ENCODE results near the gene MASP2.
"Not testable (repeated sequence)": the region's sequence is repeated elsewhere in the genome, so short reads cannot be mapped to it uniquely, and the experiment has no call there.

MASP2 gene

GRCh38 chr1:11053758-11054137 is 6.7 kb upstream of the MASP2 start:
- CTCF ChIA-PET = interaction anchor here (4.0 kb wide), 1 partner anchor 16 kb away, joined by 33 read pairs; no protein-coding TSS in a partner anchor

DNA sequence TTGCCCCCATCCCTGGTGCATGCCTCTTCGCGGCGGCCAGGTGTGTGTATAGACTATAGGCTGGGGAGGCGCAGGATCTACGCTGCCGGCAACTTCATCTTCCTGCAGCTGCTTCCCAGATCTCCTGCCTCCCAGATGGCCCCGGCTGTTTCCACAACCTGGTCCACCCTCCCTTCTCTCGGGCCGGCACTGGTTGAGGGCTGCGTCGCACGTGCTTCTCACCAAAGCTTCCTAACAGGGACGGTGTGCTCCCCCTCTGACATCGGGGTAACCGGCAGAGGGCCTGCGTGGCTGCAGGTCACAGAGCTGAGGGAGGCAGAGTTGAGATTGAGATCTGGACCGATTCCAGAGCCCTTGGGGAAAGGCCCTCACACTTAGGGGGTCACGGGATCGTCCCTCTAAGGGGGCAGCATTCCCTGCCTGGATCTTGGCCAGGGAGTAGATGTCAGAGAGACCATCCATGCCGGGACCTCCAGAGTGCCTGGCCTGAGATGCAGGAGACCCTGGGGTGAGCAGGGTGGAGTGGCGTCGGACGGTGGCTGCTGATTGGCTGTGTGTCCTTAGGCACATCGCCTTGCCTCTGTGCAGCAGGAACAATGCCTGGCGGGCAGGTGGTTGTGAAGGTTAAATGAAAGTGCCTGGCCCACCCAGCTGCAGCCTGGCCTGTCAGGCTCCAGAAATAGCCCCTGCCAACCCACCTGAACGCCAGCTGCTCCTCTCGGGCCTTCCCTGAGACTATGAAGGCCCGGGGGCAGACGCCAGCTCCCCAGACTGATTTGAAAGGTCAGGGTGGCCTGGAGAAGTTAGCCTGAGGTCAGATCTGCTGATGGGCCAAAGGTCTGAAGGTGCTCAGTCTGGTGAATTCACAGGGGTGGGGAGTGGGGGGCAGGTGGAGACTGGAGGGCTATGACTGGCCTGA is 6.1 kb upstream of the MASP2 start:
- TF ChIP-seq CTCF (IDR thresholded peaks at IDR 0.05; ENCODE audit: control extremely low read depth, extremely low read depth, low read depth, missing control alignments) = peak; percentile 10
- DNase-seq (ENCODE audit: extremely low spot score) = no peak
- POLR2A ChIA-PET = no interaction called here
- CTCF ChIA-PET = interaction anchor here (1.3 to 4.0 kb wide), 2 partner anchors 15 to 22 kb away, joined by 3 to 33 read pairs; no protein-coding TSS in a partner anchor

More at GRCh38 chr1:11053758-11054137, 6.7 kb upstream of the MASP2 start:
- POLR2A ChIA-PET = no interaction called here
- no peak for DNase-seq (ENCODE audit: extremely low spot score)
- TF ChIP-seq CTCF (IDR thresholded peaks at IDR 0.05; ENCODE audit: control extremely low read depth, extremely low read depth, low read depth, missing control alignments) = no peak

GRCh38 chr1:11051781-11052511 is 4.9 kb upstream of the MASP2 start:
- CTCF ChIA-PET = interaction anchor here (0.7 to 4.0 kb wide), 3 partner anchors 9 to 20 kb away, joined by 3 to 33 read pairs (median 3); no protein-coding TSS in a partner anchor
- no peak for TF ChIP-seq CTCF (IDR thresholded peaks at IDR 0.05; ENCODE audit: control extremely low read depth, extremely low read depth, low read depth, missing control alignments)
- POLR2A ChIA-PET = no interaction called here
- DNase-seq (ENCODE audit: extremely low spot score) = no peak

DNA sequence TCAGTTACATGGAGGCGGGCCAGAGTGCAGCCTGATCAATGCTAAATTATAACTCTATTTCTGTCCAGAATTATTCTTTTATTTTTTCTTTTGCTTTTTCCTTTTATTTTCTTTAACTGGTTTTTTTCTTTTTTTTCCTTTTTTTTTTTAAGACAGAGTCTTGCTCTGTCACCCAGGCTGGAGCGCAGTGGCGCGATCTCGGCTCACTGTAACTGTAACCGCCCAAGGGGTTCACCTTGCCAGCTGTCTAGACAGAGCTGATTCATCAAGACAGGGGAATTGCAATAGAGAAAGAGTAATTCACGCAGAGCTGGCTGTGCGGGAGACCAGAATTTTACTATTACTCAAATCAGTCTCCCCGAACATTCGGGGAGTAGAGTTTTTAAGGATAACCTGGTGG is 4.1 kb upstream of the MASP2 start:
- DNase-seq (ENCODE audit: extremely low spot score); POLR2A ChIA-PET: not testable (repeated sequence)
- CTCF ChIA-PET = interaction anchor here (3.5 to 4.0 kb wide), 2 partner anchors 13 kb away, joined by 32 to 33 read pairs; no protein-coding TSS in a partner anchor

DNA sequence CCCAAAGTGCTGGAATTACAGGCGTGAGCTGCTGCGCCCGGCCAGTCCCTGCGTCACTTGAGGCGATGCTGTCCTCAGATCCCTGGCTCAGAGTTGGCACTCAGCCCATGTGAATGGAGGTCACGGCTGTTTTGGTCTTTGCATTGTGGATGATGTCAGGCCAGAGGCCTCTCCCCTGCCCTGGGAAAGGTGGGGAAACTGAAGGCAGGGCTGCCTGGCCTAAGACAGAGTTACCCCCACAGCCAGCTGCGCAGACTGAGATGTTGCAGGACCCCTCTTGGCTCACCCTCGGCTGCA is 821 bp downstream of the MASP2 start:
- TF ChIP-seq CTCF (IDR thresholded peaks at IDR 0.05; ENCODE audit: control extremely low read depth, extremely low read depth, low read depth, missing control alignments) = no peak
- POLR2A ChIA-PET = interaction anchor here (0.6 kb wide), 1 partner anchor 57 kb away, joined by 6 read pairs; no protein-coding TSS in a partner anchor

GRCh38 chr1:11045428-11046269 is 1.4 kb downstream of the MASP2 start:
- no peak for DNase-seq (ENCODE audit: extremely low spot score)
- ChIA-PET CTCF (interaction anchor here (2.2 kb wide), 1 partner anchor 8 kb away, joined by 8 read pairs; no protein-coding TSS in a partner anchor), POLR2A (interaction anchor here (0.6 kb wide), 2 partner anchors 56 to 90 kb away, joined by 5 to 6 read pairs; no protein-coding TSS in a partner anchor)
- TF ChIP-seq CTCF (IDR thresholded peaks at IDR 0.05; ENCODE audit: control extremely low read depth, extremely low read depth, low read depth, missing control alignments) = no peak

More for the DNA sequence above, 821 bp downstream of the MASP2 start:
- DNase-seq (ENCODE audit: extremely low spot score) = no peak
- CTCF ChIA-PET = interaction anchor here (2.2 kb wide), 1 partner anchor 8 kb away, joined by 8 read pairs; no protein-coding TSS in a partner anchor

Measured in GM10248 (cell line).